GM18511 (cell line): ENCODE data around the gene CACNA2D1.
"Not testable (repeated sequence)": the region's sequence is repeated elsewhere in the genome, so short reads cannot be mapped to it uniquely, and the experiment has no call there.

Experiments
- ATAC-seq: cut with Tn5 transposase; IDR thresholded peaks from one replicate; pipeline ENCODE4 v1.9.1; 2021; ENCODE audit warnings: mild to moderate bottlenecking, moderate library complexity; ENCODE audit not compliant: unreplicated experiment

Gene CACNA2D1

DNA sequence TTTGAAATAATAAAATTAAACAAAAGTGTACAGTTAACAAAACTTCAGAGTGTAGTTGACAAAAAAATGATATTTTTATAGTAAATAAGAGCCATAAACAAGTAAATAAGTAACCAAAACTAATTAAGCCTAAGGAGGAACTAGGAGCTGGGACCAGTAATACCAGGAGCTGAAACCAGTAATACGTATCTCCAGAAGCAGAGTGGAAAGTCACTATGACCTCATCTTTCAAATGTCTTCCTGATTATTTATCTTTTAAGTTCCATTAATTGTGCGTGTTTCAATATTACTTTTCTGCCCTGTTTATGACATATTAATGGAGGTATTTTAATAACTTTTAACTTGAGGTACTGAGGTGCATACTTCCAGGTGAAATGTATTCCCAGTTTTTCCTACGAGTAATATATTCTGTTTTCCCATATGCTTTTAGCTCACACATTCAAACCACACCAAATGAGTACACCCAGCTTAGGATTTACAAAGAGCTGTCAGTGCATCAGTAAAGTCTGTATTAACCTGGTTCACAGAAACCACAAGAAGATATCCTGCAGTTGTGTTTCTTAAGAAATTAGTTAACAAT lies 390.0 kb downstream of the CACNA2D1 start:
- ATAC-seq, result no peak

GRCh38 chr7:82051601-82052000 lies 392.0 kb downstream of the CACNA2D1 start:
- ATAC-seq, result no peak

- no peak for ATAC-seq
Measured at GRCh38 chr7:82050792-82051191, 392.8 kb downstream of the CACNA2D1 start.

DNA sequence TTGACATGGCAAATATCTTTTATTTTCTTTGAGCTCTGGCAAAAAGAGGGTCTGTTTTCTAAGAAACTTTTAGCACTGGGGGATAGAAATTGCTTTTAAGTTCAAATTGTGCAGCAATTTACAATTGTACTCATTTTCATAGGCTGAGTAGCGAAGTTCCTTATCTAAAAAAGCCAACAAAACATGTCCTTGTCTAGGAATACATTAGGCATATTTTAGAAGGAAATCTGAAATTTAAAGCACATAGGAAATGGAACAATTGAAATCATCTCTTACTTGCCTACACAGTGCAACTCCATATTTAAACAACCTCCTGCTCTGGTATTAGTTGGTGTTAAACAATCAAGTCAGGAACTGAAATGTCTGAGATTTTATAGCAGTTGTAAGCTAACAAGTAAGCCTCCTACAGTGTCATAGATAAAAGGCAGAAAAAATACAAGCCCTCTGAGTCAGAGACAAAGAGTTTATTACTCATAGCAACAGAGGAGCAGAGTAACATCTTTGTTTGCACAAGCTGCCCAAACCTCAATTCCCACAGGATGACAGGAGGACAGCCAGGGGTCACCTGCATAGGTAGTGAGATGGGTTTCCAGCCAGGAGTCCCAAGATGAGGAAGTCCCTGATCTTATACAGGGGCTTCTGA lies 393.6 kb downstream of the CACNA2D1 start:
- no peak for ATAC-seq

GRCh38 chr7:82049442-82049841 lies 394.1 kb downstream of the CACNA2D1 start:
- ATAC-seq, result no peak

DNA sequence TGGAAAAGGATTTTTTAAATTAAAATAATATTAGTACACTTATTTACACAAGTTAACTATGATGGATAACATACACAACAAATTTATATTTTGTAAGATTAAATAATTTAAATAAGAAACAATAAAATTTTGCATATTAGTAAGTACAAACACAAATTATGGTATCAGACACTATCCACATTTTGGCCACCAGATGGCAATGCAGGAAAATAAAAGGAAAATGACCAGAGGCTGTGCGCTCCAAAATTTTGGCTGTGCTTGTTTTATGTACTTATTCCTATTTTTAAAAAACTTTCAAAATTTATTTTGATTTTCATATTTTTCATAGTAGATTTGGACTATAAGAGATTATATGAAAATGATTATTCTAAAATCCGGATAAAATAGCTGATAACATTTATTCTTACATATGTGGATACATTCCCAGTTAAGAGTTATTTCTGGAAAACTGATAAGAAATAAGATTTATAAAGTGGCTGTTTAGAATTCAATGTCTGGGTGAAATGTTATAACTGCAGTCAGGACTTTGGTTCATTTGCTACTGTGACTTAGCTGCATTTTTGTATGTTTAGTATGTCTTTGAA lies 399.0 kb downstream of the CACNA2D1 start:
- peak; percentile 66 for ATAC-seq

DNA sequence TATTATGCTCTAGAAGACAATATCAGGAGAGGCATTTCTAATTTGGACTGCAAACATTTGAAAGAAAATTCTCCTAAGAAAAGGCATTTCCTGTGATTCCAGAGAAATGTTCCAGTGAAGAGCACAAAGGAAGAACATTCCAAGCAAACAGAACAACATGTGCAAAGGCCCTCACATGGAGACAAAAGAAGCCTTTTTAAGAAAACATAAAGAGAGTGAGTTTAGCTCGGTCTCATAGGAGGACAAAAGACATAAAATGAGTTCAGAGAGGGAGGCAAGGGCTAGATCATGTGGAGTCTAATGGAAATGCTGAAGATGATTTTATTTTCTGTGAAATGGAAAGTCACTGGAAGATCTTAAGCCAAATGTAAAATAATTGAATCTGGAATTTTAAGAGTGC lies 404.0 kb downstream of the CACNA2D1 start:
- no peak for ATAC-seq

GRCh38 chr7:82036146-82036886 lies 407.3 kb downstream of the CACNA2D1 start:
- no peak for ATAC-seq

GRCh38 chr7:82035456-82035855 lies 408.1 kb downstream of the CACNA2D1 start:
- no peak for ATAC-seq

DNA sequence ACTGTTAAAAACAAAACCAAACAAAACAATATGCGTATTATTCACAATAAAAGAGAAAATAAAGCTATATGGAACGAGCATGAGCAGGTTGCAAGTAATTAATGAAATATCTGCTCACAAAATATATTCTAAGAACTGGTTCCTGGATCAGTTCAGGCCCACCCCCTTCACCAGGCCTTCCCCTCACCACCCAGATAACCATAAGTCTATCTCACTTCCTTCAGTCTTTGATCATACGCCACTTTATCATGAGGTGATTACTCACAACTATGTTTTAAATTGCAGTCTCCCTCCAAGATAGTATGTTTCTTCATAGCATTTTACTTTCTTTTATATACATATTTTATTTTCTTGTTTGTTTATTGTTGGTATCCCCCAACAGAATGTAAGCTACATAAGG lies 410.7 kb downstream of the CACNA2D1 start:
- ATAC-seq, result no peak

DNA sequence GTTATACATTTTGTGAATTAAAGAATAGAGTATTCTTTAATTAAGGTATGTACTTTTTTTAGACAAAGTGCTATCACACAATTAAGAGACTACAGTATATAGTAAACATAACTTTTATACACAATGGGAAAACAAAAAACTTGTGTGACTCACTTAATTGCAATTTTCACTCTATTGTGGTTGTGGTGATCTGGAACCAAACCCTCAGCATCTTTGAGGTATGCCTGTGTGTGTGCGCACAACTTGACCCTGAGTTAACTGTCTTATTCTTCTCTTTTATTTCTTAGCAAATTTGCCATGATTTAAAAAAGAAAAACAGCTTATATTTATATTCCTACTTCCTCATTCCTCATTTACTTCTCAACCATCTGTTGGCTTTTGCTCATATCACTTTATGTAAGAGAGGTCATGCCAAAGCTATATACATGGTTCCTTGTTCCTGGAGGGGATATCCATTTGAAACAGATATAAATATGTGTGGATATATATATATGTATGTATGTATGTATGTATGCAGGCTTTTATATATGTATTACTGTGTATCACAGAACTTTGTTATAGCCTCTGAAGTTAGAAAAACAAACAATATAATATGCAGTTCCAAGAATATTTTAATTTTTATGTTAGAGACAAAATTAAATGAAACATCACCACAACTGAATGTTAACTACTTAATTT lies 414.2 kb downstream of the CACNA2D1 start:
- ATAC-seq, result no peak

DNA sequence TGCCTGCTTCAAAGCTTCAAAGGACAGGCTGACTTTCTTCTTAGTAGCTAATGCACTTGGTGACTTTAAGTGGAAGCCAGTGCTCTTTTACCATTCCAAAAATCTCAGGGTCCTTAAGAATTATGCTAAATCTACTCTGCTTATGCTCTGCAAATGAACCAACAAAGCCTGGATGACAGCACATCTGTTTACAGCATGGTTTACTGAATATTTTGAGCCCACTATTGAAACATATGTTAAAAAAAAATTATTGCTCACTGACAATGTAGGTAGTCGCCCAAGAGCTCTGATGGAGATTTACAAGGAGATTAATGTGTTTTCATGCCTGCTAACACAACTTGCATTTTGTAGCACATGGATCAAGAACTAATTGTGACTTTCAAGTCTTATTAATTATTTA lies 415.5 kb downstream of the CACNA2D1 start:
- ATAC-seq, result no peak

- ATAC-seq, result no peak
Measured at GRCh38 chr7:82021713-82022112, 421.9 kb downstream of the CACNA2D1 start.

- no peak for ATAC-seq
Measured at GRCh38 chr7:82021036-82021435, 422.5 kb downstream of the CACNA2D1 start.

DNA sequence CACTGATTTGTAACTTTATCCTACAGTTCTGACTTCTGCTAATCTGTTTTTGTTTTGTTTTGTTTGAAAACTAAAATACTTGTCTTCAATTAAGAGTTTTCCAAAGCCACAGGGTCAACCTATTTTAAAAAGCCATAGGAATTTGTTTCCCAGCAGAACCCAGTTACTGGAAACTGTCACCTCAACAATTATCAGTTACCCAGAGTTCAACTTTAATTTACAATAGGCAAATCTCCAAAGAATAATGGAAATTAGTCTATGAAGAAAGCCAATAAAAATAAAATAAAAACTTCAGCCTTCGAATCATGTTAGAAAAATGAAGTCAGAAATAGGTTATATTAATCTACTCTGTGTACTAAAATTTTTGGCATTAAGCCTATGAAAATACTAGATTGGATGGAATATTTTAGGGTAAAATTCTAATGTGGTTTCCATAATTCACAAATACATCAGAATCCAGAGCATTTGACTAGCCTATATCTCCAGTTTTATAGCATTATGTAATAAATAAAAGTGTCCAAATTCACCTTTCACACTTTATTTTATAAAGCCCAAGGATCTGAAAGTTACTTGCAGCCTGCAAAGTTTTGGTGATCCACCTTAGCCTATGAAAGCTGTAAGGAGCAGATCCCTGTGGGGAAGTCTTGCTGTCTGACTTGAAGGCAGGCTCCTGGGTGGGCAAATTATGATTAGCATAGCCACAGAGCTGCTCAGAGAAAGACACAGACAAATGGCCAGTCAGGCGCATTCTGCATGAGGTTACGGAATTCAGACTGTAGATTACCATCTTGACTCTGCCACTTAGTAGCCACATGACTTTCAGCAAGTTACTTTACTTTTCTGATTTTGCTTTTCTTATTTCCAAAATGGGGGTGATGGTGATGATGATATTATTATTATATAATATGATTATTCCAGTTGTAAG lies 423.8 kb downstream of the CACNA2D1 start:
- no peak for ATAC-seq

- ATAC-seq, result no peak
Measured at GRCh38 chr7:82018226-82018625, 425.4 kb downstream of the CACNA2D1 start.

DNA sequence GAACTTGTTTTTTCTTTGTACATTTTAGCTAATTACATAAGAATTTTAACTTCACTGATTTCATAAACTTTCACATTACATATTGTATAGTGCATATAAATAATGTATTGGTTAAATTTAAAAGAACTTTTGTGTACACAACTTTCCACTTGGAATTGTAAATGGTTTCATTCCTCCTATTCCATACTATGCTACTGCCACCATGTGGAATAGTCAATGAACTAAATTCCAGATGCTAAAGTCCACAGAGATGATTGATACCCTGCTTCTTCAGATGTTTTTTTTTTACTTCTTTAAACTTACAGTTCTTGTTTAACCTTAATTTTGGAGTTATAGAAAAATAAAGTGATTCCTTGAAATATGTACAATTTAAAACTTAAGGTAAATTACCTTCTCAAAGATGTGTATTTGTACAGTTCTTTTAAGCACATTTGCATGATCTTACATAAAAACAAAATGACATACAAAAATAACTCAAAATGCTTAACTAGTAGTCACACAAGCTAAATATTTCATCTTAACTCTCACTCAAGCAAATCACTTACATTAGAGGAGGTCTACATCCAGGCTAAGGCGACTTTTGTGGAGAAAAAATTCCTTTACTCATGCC lies 426.1 kb downstream of the CACNA2D1 start:
- ATAC-seq, result no peak

DNA sequence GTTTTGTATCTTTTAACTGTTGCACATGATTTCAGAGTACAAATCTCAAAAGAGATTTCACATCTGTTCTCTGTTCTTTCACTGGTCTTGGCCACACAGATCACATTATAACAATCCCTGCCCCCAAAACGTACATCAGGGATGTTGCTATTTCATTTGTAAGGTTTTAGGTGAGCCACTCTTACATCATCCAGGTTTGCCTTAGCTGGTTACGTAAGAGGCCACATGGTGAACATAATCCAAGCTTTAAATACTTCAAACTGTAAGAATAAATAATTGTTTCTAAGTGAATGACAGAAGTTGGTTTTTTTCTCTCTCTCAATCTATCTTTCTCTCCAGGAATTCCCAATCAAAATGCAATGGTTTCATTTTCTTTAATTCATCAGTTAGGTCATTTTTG lies 427.8 kb downstream of the CACNA2D1 start:
- no peak for ATAC-seq

GRCh38 chr7:82014574-82014973 lies 429.0 kb downstream of the CACNA2D1 start:
- not testable (repeated sequence) for ATAC-seq

- no peak for ATAC-seq
Measured at GRCh38 chr7:82012453-82012852, 431.1 kb downstream of the CACNA2D1 start.
